H1 (cell line): Measurements from ENCODE around the gene ENTR1. TPM values are rescaled to one million over a fixed set of nuclear protein-coding genes. Genes with fewer than 3 reads are reported as not detected.

ENCODE experiments used
- RAD21 ChIP-seq, 2 experiments: IDR thresholded peaks in 1 of 2; conservative IDR thresholded peaks in 1 of 2; 2 replicates each; pipeline ENCODE4 v1.6.1; 2011; ENCODE audit warnings: low read depth in 2 of 2, low read length in 2 of 2, improper control_type of control experiment in 1 of 2, inconsistent platforms in 1 of 2, mild to moderate bottlenecking in 1 of 2, moderate library complexity in 1 of 2
- polyA plus RNA-seq, 7 experiments: library from polyadenylated mRNA; depleted of rRNA in 3 of 7; stranded (reverse) in 5 of 7; unstranded in 2 of 7; fragments of >200 nt in 5 of 7; fragments of 200-250 nt in 2 of 7; gene quantifications; 1 replicate in 5 of 7; 2 replicates in 1 of 7; 4 replicates in 1 of 7; pipeline versions ENCODE4 v1.2.1 to v1.2.3, GENCODE V29; 2011 to 2013; ENCODE audit warnings: missing spikeins in 2 of 7, mixed read lengths in 2 of 7
- total RNA-seq: library from RNA; stranded (reverse); fragmentation: NEBNext Ultra II Directional; extraction: Animal tissue kit (Norgen Biotek cat#: 25700); gene quantifications from 2 replicates; pipeline ENCODE4 v1.2.1, GENCODE V29; 2021
- TF ChIP-seq, protein P1 (sequence below): fragments of 300-600 bp; sonication (generic); IDR thresholded peaks from 2 replicates; pipeline ENCODE4 v1.7.1; 2012; ENCODE audit warnings: low read length, moderate library complexity, mild to moderate bottlenecking, inconsistent platforms; ENCODE audit not compliant: insufficient replicate concordance

The ENTR1 gene
- total and polyA plus RNA-seq, 2 of the 8 experiments (the other 6 are each of a cell fraction or from before 2014, with no cell fraction given), result 65.2 to 102 TPM

DNA sequence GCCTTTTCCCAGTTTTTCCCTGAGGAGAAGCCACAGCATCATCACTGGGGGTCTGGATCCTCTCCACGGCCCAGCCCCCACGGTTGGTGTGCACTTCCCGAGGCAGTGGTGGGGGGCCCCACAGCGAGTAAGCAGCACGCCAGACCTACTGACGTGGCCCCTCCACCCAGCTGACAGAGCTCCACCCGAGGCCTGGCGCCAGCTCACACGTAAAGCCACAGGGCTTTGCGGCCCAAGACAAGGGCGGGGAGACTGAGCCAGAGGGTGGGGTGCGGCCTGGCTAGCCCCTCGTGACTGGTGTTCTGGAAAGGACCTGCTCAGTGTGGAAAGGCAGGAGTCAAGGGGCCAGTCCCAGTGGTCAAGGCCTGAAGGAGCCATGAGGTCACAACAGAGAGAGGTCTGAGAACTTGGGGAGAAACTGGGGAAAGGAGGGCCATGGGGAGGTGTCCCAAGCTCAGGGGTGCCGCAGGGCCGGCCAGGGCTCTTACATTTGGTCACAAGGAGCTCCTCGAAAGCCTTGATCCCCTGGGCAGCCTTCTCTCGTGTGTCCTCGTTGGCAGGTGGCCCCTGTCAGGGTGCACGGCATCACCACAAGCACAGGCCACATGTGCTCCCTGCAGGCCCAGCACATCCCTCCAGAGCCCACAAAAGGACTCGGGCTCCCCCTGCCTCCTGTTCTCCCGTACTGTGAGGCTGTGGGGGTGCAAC lies 15.9 kb downstream of the ENTR1 start (continued):
- TF ChIP-seq, protein P1, sequence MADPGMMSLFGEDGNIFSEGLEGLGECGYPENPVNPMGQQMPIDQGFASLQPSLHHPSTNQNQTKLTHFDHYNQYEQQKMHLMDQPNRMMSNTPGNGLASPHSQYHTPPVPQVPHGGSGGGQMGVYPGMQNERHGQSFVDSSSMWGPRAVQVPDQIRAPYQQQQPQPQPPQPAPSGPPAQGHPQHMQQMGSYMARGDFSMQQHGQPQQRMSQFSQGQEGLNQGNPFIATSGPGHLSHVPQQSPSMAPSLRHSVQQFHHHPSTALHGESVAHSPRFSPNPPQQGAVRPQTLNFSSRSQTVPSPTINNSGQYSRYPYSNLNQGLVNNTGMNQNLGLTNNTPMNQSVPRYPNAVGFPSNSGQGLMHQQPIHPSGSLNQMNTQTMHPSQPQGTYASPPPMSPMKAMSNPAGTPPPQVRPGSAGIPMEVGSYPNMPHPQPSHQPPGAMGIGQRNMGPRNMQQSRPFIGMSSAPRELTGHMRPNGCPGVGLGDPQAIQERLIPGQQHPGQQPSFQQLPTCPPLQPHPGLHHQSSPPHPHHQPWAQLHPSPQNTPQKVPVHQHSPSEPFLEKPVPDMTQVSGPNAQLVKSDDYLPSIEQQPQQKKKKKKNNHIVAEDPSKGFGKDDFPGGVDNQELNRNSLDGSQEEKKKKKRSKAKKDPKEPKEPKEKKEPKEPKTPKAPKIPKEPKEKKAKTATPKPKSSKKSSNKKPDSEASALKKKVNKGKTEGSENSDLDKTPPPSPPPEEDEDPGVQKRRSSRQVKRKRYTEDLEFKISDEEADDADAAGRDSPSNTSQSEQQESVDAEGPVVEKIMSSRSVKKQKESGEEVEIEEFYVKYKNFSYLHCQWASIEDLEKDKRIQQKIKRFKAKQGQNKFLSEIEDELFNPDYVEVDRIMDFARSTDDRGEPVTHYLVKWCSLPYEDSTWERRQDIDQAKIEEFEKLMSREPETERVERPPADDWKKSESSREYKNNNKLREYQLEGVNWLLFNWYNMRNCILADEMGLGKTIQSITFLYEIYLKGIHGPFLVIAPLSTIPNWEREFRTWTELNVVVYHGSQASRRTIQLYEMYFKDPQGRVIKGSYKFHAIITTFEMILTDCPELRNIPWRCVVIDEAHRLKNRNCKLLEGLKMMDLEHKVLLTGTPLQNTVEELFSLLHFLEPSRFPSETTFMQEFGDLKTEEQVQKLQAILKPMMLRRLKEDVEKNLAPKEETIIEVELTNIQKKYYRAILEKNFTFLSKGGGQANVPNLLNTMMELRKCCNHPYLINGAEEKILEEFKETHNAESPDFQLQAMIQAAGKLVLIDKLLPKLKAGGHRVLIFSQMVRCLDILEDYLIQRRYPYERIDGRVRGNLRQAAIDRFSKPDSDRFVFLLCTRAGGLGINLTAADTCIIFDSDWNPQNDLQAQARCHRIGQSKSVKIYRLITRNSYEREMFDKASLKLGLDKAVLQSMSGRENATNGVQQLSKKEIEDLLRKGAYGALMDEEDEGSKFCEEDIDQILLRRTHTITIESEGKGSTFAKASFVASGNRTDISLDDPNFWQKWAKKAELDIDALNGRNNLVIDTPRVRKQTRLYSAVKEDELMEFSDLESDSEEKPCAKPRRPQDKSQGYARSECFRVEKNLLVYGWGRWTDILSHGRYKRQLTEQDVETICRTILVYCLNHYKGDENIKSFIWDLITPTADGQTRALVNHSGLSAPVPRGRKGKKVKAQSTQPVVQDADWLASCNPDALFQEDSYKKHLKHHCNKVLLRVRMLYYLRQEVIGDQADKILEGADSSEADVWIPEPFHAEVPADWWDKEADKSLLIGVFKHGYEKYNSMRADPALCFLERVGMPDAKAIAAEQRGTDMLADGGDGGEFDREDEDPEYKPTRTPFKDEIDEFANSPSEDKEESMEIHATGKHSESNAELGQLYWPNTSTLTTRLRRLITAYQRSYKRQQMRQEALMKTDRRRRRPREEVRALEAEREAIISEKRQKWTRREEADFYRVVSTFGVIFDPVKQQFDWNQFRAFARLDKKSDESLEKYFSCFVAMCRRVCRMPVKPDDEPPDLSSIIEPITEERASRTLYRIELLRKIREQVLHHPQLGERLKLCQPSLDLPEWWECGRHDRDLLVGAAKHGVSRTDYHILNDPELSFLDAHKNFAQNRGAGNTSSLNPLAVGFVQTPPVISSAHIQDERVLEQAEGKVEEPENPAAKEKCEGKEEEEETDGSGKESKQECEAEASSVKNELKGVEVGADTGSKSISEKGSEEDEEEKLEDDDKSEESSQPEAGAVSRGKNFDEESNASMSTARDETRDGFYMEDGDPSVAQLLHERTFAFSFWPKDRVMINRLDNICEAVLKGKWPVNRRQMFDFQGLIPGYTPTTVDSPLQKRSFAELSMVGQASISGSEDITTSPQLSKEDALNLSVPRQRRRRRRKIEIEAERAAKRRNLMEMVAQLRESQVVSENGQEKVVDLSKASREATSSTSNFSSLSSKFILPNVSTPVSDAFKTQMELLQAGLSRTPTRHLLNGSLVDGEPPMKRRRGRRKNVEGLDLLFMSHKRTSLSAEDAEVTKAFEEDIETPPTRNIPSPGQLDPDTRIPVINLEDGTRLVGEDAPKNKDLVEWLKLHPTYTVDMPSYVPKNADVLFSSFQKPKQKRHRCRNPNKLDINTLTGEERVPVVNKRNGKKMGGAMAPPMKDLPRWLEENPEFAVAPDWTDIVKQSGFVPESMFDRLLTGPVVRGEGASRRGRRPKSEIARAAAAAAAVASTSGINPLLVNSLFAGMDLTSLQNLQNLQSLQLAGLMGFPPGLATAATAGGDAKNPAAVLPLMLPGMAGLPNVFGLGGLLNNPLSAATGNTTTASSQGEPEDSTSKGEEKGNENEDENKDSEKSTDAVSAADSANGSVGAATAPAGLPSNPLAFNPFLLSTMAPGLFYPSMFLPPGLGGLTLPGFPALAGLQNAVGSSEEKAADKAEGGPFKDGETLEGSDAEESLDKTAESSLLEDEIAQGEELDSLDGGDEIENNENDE, result no peak
- no peak for TF ChIP-seq RAD21 (IDR thresholded peaks at IDR 0.05 in 1 of 2, conservative IDR thresholded peaks at IDR 0.05 in 1 of 2; ENCODE audit: low read depth in 2 of 2, low read length in 2 of 2)
